SK-N-SH treated with all-trans-retinoic acid at 6 μM for 48 hours (cell line): ENCODE data around the gene CTIF.
A peak's percentile ranks its signal among the peaks of the same experiment; 100 is the strongest.

Experiments used
- ATAC-seq: fragments of 200-7000 bp; cut with Tn5 transposase; 3 replicates; pipeline ENCODE4 v1.9.1; 2020; ENCODE audit warnings: mild to moderate bottlenecking, moderate library complexity
- ARNTL ChIP-seq: fragments of 450-650 bp; formaldehyde crosslinking; IDR thresholded peaks from 2 replicates; pipeline ENCODE4 v1.5.0; 2020; ENCODE audit warnings: low read depth, mild to moderate bottlenecking, moderate library complexity, borderline replicate concordance
- BACH2 ChIP-seq: fragments of 250-450 bp; sonication (Bioruptor Pico); IDR thresholded peaks from 2 replicates; pipeline ENCODE4 v1.9.0; 2021; ENCODE audit warnings: mild to moderate bottlenecking, borderline replicate concordance
- CREB5 ChIP-seq: fragments of 250-450 bp; sonication (Bioruptor Pico); IDR thresholded peaks from 2 replicates; pipeline ENCODE4 v1.5.1; 2020; ENCODE audit warnings: low read depth, mild to moderate bottlenecking, moderate library complexity
- CSDC2 ChIP-seq: fragments of 250-450 bp; sonication (Bioruptor Pico); IDR thresholded peaks from 2 replicates; pipeline ENCODE4 v1.5.0; 2020; ENCODE audit warnings: mild to moderate bottlenecking, moderate library complexity
- ESRRG ChIP-seq: fragments of 250-450 bp; sonication (Bioruptor Pico); IDR thresholded peaks from 2 replicates; pipeline ENCODE4 v1.6.1; 2021; ENCODE audit warnings: mild to moderate bottlenecking
- GLIS3 ChIP-seq: fragments of 250-450 bp; sonication (Bioruptor Pico); IDR thresholded peaks from 2 replicates; pipeline ENCODE4 v1.5.0; 2020; ENCODE audit warnings: mild to moderate bottlenecking, moderate library complexity
- ISL1 ChIP-seq: fragments of 250-450 bp; sonication (Bioruptor Pico); IDR thresholded peaks from 2 replicates; pipeline ENCODE4 v2.1.2; 2022; ENCODE audit warnings: mild to moderate bottlenecking, moderate library complexity
- OSR1 ChIP-seq: fragments of 250-450 bp; sonication (Bioruptor Pico); IDR thresholded peaks from 2 replicates; pipeline ENCODE4 v1.8.0; 2022; ENCODE audit warnings: moderate library complexity, mild to moderate bottlenecking, inconsistent platforms
- POU6F1 ChIP-seq: fragments of 250-450 bp; sonication (Bioruptor Pico); IDR thresholded peaks from 2 replicates; pipeline ENCODE4 v1.8.0; 2021; ENCODE audit warnings: low read depth, mild to moderate bottlenecking, moderate library complexity, borderline replicate concordance
- PPARA ChIP-seq: fragments of 250-450 bp; sonication (Bioruptor Pico); IDR thresholded peaks from 2 replicates; pipeline ENCODE4 v1.5.0; 2020; ENCODE audit warnings: mild to moderate bottlenecking, borderline replicate concordance
- RARB ChIP-seq: fragments of 250-450 bp; sonication (Bioruptor Pico); IDR thresholded peaks from 2 replicates; pipeline ENCODE4 v1.8.0; 2021; ENCODE audit warnings: mild to moderate bottlenecking, moderate library complexity
- SNAI2 ChIP-seq: fragments of 250-450 bp; sonication (Bioruptor Pico); IDR thresholded peaks from 2 replicates; pipeline ENCODE4 v1.5.0; 2020; ENCODE audit warnings: mild to moderate bottlenecking, moderate library complexity
- TCF4 ChIP-seq: fragments of 250-450 bp; sonication (Bioruptor Pico); IDR thresholded peaks from 2 replicates; pipeline ENCODE4 v1.8.0; 2021; ENCODE audit warnings: mild to moderate bottlenecking, moderate library complexity, borderline replicate concordance
- TOX ChIP-seq: fragments of 250-450 bp; sonication (Bioruptor Pico); IDR thresholded peaks from 2 replicates; pipeline ENCODE4 v1.8.0; 2021; ENCODE audit warnings: mild to moderate bottlenecking, moderate library complexity, borderline replicate concordance
- TSHZ2 ChIP-seq: fragments of 250-450 bp; sonication (Bioruptor Pico); IDR thresholded peaks from 2 replicates; pipeline ENCODE4 v1.5.0; 2020; ENCODE audit warnings: mild to moderate bottlenecking, moderate library complexity
- ZFP3 ChIP-seq: fragments of 250-450 bp; sonication (Bioruptor Pico); IDR thresholded peaks from 2 replicates; pipeline ENCODE4 v1.5.0; 2020; ENCODE audit warnings: mild to moderate bottlenecking, moderate library complexity
- ZFP30 ChIP-seq: fragments of 450-650 bp; formaldehyde crosslinking; IDR thresholded peaks from 2 replicates; pipeline ENCODE4 v1.5.0; 2022; ENCODE audit warnings: mild to moderate bottlenecking, moderate library complexity
- ZNF70 ChIP-seq: fragments of 450-650 bp; formaldehyde crosslinking; IDR thresholded peaks from 2 replicates; pipeline ENCODE4 v1.5.0; 2020; ENCODE audit warnings: mild to moderate bottlenecking, moderate library complexity
- ZNF8 ChIP-seq: fragments of 450-650 bp; formaldehyde crosslinking; IDR thresholded peaks from 2 replicates; pipeline ENCODE4 v1.5.0; 2020; ENCODE audit warnings: mild to moderate bottlenecking, moderate library complexity
- TF ChIP-seq, protein P1 (sequence below): fragments of 250-450 bp; sonication (Bioruptor Pico); IDR thresholded peaks from 2 replicates; pipeline ENCODE4 v1.5.1; 2021; ENCODE audit warnings: mild to moderate bottlenecking, moderate library complexity
- TF ChIP-seq, protein P2 (sequence below): fragments of 250-450 bp; sonication (Bioruptor Pico); IDR thresholded peaks from 2 replicates; pipeline ENCODE4 v1.8.0; 2020; ENCODE audit warnings: mild to moderate bottlenecking, moderate library complexity, borderline replicate concordance

The CTIF gene

GRCh38 chr18:48574667-48575300 lies 36.0 kb downstream of the CTIF start:
- TF ChIP-seq TCF4 (CRISPR knock-in tag) (no peak), TOX (CRISPR knock-in tag) (no peak), POU6F1 (CRISPR knock-in tag) (no peak), ZFP30 (CRISPR knock-in tag) (no peak), ZFP3 (CRISPR knock-in tag) (no peak), ZNF8 (CRISPR knock-in tag) (no peak), ZNF70 (CRISPR knock-in tag) (no peak), GLIS3 (CRISPR knock-in tag) (no peak), TSHZ2 (CRISPR knock-in tag) (no peak), SNAI2 (CRISPR knock-in tag) (no peak), CSDC2 (CRISPR knock-in tag) (no peak), BACH2 (CRISPR knock-in tag) (no peak), OSR1 (CRISPR knock-in tag) (no peak), ARNTL (CRISPR knock-in tag) (no peak), PPARA (CRISPR knock-in tag) (no peak)
- TF ChIP-seq, protein P1, sequence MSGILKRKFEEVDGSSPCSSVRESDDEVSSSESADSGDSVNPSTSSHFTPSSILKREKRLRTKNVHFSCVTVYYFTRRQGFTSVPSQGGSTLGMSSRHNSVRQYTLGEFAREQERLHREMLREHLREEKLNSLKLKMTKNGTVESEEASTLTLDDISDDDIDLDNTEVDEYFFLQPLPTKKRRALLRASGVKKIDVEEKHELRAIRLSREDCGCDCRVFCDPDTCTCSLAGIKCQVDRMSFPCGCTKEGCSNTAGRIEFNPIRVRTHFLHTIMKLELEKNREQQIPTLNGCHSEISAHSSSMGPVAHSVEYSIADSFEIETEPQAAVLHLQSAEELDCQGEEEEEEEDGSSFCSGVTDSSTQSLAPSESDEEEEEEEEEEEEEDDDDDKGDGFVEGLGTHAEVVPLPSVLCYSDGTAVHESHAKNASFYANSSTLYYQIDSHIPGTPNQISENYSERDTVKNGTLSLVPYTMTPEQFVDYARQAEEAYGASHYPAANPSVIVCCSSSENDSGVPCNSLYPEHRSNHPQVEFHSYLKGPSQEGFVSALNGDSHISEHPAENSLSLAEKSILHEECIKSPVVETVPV (CRISPR knock-in tag): no peak
- TF ChIP-seq, protein P2, sequence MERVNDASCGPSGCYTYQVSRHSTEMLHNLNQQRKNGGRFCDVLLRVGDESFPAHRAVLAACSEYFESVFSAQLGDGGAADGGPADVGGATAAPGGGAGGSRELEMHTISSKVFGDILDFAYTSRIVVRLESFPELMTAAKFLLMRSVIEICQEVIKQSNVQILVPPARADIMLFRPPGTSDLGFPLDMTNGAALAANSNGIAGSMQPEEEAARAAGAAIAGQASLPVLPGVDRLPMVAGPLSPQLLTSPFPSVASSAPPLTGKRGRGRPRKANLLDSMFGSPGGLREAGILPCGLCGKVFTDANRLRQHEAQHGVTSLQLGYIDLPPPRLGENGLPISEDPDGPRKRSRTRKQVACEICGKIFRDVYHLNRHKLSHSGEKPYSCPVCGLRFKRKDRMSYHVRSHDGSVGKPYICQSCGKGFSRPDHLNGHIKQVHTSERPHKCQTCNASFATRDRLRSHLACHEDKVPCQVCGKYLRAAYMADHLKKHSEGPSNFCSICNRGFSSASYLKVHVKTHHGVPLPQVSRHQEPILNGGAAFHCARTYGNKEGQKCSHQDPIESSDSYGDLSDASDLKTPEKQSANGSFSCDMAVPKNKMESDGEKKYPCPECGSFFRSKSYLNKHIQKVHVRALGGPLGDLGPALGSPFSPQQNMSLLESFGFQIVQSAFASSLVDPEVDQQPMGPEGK (CRISPR knock-in tag): no peak
- TF ChIP-seq, all 23 proteins: peak for 0
- ATAC-seq: no peak; the same call in 2 of the 3 replicates

DNA sequence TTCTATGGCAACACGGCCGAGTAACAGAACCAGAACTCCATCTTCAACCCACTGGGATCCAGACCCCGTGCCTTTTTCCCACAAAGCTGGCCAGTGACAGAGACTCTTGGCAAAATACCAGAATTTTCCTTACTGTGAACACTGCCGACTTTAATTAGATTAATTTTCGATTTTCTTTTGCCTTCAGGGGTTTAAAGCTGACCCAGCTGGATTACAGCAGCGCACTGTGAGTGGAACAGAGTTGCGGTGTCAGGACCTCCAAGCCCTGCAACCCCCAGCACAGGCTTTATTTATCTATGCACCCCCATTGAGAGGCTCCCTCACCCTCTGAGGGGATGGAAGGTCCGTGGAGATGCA lies 36.4 kb downstream of the CTIF start:
- no peak for TF ChIP-seq ARNTL (CRISPR knock-in tag)
- TF ChIP-seq ZFP3 (CRISPR knock-in tag): no peak
- no peak for TF ChIP-seq PPARA (CRISPR knock-in tag)
- no peak for TF ChIP-seq CREB5
- no peak for TF ChIP-seq RARB (CRISPR knock-in tag)
- TF ChIP-seq ZNF8 (CRISPR knock-in tag): 0 out of 2 replicates have a peak, but pooled peaks have one; percentile 9
- TF ChIP-seq, protein P2 (CRISPR knock-in tag): no peak
- TF ChIP-seq ISL1 (CRISPR knock-in tag): 0 out of 2 replicates have a peak, but pooled peaks have one; percentile 19
- no peak for TF ChIP-seq ZFP30 (CRISPR knock-in tag)
- no peak for TF ChIP-seq ZNF70 (CRISPR knock-in tag)
- peak; percentile 44; the same call in 1 of the 2 replicates for TF ChIP-seq TCF4 (CRISPR knock-in tag)
- TF ChIP-seq POU6F1 (CRISPR knock-in tag): no peak
- no peak for TF ChIP-seq BACH2 (CRISPR knock-in tag)
- TF ChIP-seq ESRRG: no peak
- TF ChIP-seq CSDC2 (CRISPR knock-in tag): no peak
- TF ChIP-seq SNAI2 (CRISPR knock-in tag): no peak
- no peak for TF ChIP-seq GLIS3 (CRISPR knock-in tag)
- TF ChIP-seq, all 23 proteins: peak for 3
- peak; percentile 44 for ATAC-seq
